Posterior vena cava (tissue), 2 donors: Measurements from ENCODE around the gene PLSCR3. TPM values are rescaled to one million over a fixed set of nuclear protein-coding genes. Genes with fewer than 3 reads are reported as not detected.

Experiments used
- DNase-seq: peaks from one replicate; pipeline ENCODE4 v3.0.0-alpha.2; 2020; ENCODE audit warnings: low spot score
- intact Hi-C, 2 donors: fragments of 100-400 bp; cut with DNase I; formaldehyde crosslinking; loops; one replicate each; pipeline versions ENCODE4 v1.14.1 to v1.14.2; 2022 to 2023
- total RNA-seq, 2 donors: library from RNA; stranded (reverse); fragmentation: NEBNext Ultra II Directional; extraction: Animal tissue kit (Norgen Biotek cat#: 25700); gene quantifications; one replicate each; pipeline ENCODE4 v1.2.1, GENCODE V29; 2021
- donor health status: DM: yes; HTN: yes; CAD: no.
- donor health status: DM: yes; HTN: yes; CAD: no.

Gene PLSCR3
- total RNA-seq, 2 donors from 2014 or later, result 31.8 to 37.6 TPM

DNA sequence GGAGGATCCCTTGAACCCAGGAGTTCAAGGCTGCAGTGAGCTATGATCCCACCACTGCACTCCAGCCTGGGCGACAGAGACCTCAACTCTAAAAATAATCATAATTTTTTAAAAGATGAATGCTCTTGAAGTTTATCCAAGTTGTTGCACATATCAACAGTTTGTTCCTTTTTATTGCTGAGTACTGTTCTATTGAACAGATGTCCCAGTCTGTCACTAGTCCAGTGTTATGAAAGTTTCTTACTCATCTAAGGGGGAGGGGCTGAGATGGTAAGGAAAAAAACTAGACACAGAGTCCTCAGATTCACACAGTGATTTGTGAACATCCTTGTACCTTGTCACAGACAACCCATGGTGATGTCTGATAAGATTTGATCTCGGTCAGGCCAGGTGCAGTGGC is 54.1 kb downstream of the PLSCR3 start:
- intact Hi-C loops, result loop anchor here in 1 of 2 donors (10.0 kb wide), 1 partner anchor 45 kb away; the partner anchor contains the start of gene YBX2
- no peak for DNase-seq

Other genes starting within 250 kb of the PLSCR3 start
- 1 to 10 TPM; 1.2 to 2.2 TPM for gene ASGR1, start 215.2 kb downstream of the PLSCR3 start, total RNA-seq
- gene DLG4, start 174.7 kb downstream of the PLSCR3 start, total RNA-seq, result 10 to 100 TPM; 20.8 to 21.2 TPM
- gene ACADVL, start 174.6 kb downstream of the PLSCR3 start, total RNA-seq, result 100 to 1,000 TPM; 444 to 567 TPM
- gene DVL2, start 160.0 kb downstream of the PLSCR3 start, total RNA-seq, result 10 to 100 TPM; 21.9 to 26.7 TPM
- gene PHF23, start 155.1 kb downstream of the PLSCR3 start, total RNA-seq, result 10 to 100 TPM; 20.4 to 27.5 TPM
- 100 to 1,000 TPM; 341 to 405 TPM for gene GABARAP, start 152.1 kb downstream of the PLSCR3 start, total RNA-seq
- 10 to 100 TPM; 79.5 to 89.2 TPM for gene CTDNEP1, start 142.8 kb downstream of the PLSCR3 start, total RNA-seq
- gene ELP5, start 142.3 kb downstream of the PLSCR3 start, total RNA-seq, result 10 to 100 TPM; 36.5 to 40.0 TPM
- 1 to 10 TPM; 1.6 to 4.4 TPM for gene CLDN7, start 132.0 kb downstream of the PLSCR3 start, total RNA-seq
- gene SLC2A4, start 112.8 kb downstream of the PLSCR3 start, total RNA-seq, result 10 to 100 TPM; 13.5 to 21.3 TPM
- gene YBX2, start 99.9 kb downstream of the PLSCR3 start, total RNA-seq, result 1 to 10 TPM; 1.7 to 1.8 TPM
- gene EIF5A, start 86.9 kb downstream of the PLSCR3 start, total RNA-seq, result 100 to 1,000 TPM; 275 to 328 TPM
- gene GPS2, start 79.2 kb downstream of the PLSCR3 start, total RNA-seq, result 10 to 100 TPM; 47.0 to 47.9 TPM
- gene NEURL4, start 65.2 kb downstream of the PLSCR3 start, total RNA-seq, result 10 to 100 TPM; 20.0 to 22.8 TPM
- gene ACAP1, start 58.0 kb downstream of the PLSCR3 start, total RNA-seq, result 10 to 100 TPM; 11.9 to 15.2 TPM
- gene KCTD11, start 42.4 kb downstream of the PLSCR3 start, total RNA-seq, result 10 to 100 TPM in 1 of 2 donors, 1 to 10 TPM in 1; 8.8 to 10.0 TPM
- gene TMEM95, start 39.4 kb downstream of the PLSCR3 start, total RNA-seq, result not detected
- 1 to 10 TPM; 1.6 to 1.8 TPM for gene TNK1, start 13.4 kb downstream of the PLSCR3 start, total RNA-seq
- gene TMEM256, start 9.6 kb upstream of the PLSCR3 start, total RNA-seq, result 10 to 100 TPM; 39.3 to 65.5 TPM
- gene NLGN2, start 13.3 kb upstream of the PLSCR3 start, total RNA-seq, result 10 to 100 TPM; 31.6 to 34.2 TPM
- not detected for gene SPEM1, start 25.8 kb upstream of the PLSCR3 start, total RNA-seq
- gene SPEM2, start 31.1 kb upstream of the PLSCR3 start, total RNA-seq, result not detected
- gene SPEM3, start 34.3 kb upstream of the PLSCR3 start, total RNA-seq, result not detected
- 1 to 10 TPM; 1.8 to 3.0 TPM for gene TMEM102, start 40.9 kb upstream of the PLSCR3 start, total RNA-seq
- gene FGF11, start 45.0 kb upstream of the PLSCR3 start, total RNA-seq, result 1 to 10 TPM; 2.7 to 3.8 TPM
- 10 to 100 TPM in 1 of 2 donors, 1 to 10 TPM in 1; 7.8 to 10.5 TPM for gene CHRNB1, start 50.5 kb upstream of the PLSCR3 start, total RNA-seq
- 10 to 100 TPM; 67.3 to 67.9 TPM for gene ZBTB4, start 85.1 kb upstream of the PLSCR3 start, total RNA-seq
- not detected for gene SLC35G6, start 86.9 kb upstream of the PLSCR3 start, total RNA-seq
- 10 to 100 TPM; 65.5 to 70.0 TPM for gene POLR2A, start 89.8 kb upstream of the PLSCR3 start, total RNA-seq
- gene TNFSF12, start 154.5 kb upstream of the PLSCR3 start, total RNA-seq, result 10 to 100 TPM; 52.0 to 65.1 TPM
- 10 to 100 TPM; 15.5 to 33.3 TPM for gene TNFSF13, start 164.2 kb upstream of the PLSCR3 start, total RNA-seq
- 10 to 100 TPM; 36.2 to 48.2 TPM for gene SENP3, start 167.4 kb upstream of the PLSCR3 start, total RNA-seq
- 100 to 1,000 TPM; 111 to 158 TPM for gene CD68, start 185.1 kb upstream of the PLSCR3 start, total RNA-seq
- gene MPDU1, start 189.3 kb upstream of the PLSCR3 start, total RNA-seq, result 10 to 100 TPM; 24.7 to 31.2 TPM
- 1 to 10 TPM; 2.1 to 2.5 TPM for gene SOX15, start 195.6 kb upstream of the PLSCR3 start, total RNA-seq
- gene FXR2, start 220.4 kb upstream of the PLSCR3 start, total RNA-seq, result 10 to 100 TPM; 25.4 to 31.6 TPM
- gene SAT2, start 233.3 kb upstream of the PLSCR3 start, total RNA-seq, result 10 to 100 TPM; 40.7 to 63.3 TPM
- gene SHBG, start 235.6 kb upstream of the PLSCR3 start, total RNA-seq, result under 1 TPM in 1 of 2 donors, not detected in 1; 0.43 TPM